ENCODE results near the gene INHBB.

DNA sequence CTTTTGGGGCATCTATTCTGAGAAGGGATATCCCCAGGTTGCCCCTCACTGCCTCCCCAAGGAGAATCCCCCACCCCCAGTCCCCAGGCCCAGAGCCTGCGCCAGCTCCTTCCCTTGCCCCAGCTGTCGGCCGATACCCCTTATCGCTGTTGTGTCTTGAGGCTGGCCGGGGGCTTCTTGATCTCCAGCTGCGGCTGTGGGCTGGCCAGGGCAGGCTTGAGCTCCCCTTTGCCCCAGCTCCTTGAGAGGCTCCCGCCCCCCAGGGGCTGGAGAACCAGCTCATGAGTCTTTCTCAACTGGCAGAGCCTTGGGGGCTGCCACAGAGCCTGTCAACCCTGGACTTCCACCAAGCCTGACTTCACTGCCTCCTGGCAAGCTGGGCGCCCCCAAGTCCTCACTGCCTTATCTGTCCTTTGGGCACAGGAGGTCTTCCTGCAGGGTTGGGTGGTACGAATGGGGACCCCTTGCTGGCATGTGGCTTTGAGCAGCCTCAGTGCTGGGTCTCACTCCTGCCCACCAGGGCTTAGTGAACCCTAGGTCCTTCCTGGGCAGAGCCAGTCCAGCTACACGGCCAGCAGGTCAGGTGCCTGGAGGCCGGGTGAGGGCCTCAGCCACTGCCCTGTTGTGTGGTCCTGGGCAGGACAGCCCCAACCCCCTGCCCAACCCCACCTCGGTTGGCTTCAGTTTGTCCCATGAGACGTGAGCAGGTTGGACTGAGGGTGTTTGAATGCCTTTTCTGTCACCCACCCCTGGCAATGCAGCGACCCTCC lies 29.5 kb downstream of the INHBB start:
- TF ChIP-seq, protein P1, sequence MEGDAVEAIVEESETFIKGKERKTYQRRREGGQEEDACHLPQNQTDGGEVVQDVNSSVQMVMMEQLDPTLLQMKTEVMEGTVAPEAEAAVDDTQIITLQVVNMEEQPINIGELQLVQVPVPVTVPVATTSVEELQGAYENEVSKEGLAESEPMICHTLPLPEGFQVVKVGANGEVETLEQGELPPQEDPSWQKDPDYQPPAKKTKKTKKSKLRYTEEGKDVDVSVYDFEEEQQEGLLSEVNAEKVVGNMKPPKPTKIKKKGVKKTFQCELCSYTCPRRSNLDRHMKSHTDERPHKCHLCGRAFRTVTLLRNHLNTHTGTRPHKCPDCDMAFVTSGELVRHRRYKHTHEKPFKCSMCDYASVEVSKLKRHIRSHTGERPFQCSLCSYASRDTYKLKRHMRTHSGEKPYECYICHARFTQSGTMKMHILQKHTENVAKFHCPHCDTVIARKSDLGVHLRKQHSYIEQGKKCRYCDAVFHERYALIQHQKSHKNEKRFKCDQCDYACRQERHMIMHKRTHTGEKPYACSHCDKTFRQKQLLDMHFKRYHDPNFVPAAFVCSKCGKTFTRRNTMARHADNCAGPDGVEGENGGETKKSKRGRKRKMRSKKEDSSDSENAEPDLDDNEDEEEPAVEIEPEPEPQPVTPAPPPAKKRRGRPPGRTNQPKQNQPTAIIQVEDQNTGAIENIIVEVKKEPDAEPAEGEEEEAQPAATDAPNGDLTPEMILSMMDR (IDR thresholded peaks at IDR 0.05; ENCODE audit: poor library complexity), result no peak
- TF ChIP-seq EZH2 (IDR thresholded peaks at IDR 0.05; ENCODE audit: borderline replicate concordance) (no peak), EZH2phosphoT487 (IDR thresholded peaks at IDR 0.05; ENCODE audit: low read depth, severe bottlenecking, unreplicated experiment) (no peak)

All from hepatocyte (in vitro differentiated cells).